GM15510 (cell line): ENCODE measurements around the gene PLA1A.

Source experiments
- POLR2A ChIP-seq: IDR thresholded peaks from 3 replicates; pipeline ENCODE4 v1.6.1; 2011; ENCODE audit warnings: borderline replicate concordance; ENCODE audit not compliant: insufficient read length; ENCODE audit errors: extremely low read depth

Gene PLA1A

DNA sequence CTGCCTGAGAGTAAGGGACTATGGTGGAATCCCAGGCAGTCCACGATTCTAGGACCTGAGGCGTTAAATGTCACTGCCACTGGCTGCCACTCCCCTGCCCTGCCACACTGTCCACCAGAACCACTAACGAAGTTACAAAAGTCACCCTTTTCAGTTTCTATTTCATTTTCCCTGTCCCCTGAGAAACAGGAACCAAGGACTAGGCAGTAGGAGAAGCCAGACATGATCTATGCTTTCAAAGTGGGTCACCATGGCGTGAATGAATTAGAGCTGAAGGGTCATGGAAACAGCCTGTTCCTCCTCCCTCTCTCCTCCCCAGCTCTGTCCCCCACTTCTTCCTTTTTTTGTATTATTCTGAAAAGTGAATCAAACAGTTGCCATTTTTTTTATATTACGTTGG, 27.5 kb upstream of the PLA1A start:
- no peak for TF ChIP-seq POLR2A

DNA sequence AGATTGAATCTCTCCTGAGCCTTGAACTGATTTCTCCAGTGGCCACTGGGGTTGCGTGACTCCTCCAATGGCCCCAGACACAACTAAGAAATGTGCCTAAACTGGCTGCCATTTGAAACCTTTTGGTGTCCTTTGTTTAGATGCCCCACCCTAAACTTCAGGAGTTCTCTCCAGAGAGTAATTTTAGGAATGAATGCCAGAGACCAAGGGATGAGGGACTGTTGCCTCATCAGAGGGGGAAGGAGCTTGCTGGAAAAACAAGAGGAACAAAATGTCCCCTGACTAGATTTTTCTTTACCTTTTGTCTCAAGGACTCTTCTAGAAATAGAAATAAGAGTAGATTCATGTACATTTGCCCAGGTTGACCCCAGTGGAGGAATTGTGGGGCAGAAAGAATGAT, 26.5 kb upstream of the PLA1A start:
- TF ChIP-seq POLR2A: no peak

DNA sequence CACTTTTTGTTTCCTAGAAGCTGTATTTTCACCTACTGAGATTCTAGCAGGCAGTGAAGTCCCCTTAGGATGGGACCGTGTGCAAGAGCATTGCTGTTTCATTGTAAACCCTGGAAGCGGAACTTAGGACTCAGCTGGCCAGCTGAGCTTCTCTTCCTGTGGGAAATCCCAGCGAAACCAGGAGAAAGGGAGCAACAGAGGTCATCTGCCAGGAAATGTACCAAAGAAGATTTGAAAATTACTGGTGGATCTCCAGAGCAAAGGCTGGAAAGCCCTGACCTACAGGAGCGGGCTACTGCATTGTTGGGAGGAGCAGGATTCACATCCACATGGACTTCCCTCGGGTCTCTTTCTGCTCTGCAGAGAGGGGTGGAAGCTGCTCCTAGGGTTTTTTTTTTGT, 26.0 kb upstream of the PLA1A start:
- TF ChIP-seq POLR2A: no peak

DNA sequence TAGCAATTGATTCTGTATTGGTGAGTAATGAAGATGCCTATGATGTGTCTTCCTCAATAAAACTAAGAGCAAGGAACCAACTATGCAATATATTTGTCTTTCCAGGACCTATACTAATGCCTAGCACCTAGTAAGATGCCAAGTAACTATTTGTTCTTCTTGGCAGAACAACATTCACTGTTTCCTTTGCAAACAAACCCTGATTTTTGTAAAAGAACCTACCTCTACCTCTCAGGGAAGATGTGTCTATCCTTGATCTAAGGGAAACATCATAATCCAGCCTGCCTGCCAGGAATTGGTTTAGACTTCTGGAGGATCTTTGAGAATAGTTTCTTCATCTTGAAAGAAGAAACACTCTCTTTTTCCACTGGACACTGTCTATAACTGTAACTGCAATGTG, 22.2 kb upstream of the PLA1A start:
- no peak for TF ChIP-seq POLR2A

DNA sequence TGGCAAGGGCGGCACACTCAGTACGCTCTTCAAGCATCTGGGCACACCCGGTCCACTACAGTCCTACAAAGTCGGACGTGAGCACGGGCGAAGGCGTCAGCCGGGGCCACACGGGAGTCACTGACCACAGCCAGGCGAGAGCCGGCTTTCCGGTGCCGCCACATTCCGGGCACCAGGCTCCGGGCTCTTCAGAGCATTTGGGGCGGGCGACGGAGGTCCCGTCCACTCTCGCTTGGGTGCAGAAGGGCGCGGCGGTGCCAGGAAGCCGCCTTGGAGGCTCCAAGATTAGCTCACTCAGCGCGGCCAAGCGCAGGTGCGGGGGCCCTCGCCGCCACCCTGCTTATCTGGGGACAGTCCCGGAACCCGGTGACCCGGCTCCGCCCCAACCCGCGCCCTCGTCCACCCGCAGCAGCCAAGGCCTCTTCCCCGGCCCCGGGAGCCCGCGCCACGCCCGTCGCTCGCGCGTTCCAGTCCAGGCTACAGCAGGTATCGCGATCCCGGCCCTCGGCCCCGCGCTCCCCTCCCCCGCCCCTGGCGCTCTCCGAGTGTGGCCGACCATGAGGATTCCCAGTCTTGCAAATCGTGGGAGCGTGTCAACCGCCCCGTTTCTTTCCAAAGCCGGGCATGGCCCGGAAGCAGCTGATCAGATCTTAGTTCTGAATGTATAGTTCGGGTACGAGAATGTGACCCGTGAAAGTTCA, 18.2 kb upstream of the PLA1A start, which contains the start of gene ADPRH:
Gene ADPRH, plus strand, starts transcription at position 127 of the 701 bp plus-strand sequence. CDS start 2,678 bp downstream, outside the sequence.
- peak; percentile 70 for TF ChIP-seq POLR2A

DNA sequence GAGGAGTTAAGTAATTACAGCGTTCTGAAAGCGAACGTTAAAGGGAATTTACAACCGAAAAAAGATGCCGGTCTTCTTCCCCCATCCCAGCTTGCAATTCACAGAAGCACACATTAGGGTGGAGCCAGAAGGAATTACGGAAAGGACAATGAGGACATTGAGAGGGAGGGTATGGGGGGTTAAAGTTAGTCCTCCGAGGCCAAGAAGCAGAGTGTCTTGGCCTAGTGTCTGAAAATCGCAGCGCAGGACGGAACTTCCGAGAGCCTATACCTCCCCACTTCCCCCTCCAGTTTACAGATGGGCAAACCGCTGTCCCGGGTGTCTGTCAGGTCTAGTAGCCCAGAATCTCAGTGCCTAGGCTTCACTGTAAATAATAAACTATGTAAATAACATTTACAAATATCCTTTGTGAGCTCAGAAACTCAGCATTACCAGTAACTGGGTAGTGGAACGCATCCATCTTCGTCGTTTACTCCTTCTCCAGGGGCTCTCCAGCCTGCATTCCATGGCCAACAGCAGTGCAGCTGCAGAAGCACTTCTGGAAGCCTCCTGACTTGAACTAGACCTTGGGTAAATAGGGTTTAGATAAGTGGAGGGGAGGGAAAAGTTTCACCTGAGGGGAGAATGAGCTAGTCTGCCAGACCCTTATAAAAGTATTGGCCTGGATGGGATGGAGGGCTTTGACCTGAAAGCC, 17.5 kb upstream of the PLA1A start:
- peak; percentile 32 for TF ChIP-seq POLR2A

DNA sequence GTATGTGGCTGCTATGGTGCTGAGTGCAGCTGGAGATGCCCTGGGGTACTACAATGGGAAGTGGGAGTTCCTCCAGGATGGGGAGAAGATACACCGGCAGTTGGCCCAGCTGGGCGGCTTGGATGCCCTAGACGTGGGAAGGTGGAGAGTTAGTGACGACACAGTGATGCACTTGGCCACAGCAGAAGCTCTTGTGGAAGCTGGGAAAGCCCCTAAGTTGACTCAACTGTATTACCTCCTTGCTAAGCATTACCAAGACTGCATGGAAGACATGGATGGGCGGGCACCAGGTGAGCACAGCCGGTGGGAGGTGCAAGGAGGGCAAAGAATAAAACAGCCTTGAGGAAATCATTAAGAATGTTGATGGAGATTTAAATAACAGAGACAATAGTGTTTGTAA, 15.5 kb upstream of the PLA1A start:
- TF ChIP-seq POLR2A: no peak

DNA sequence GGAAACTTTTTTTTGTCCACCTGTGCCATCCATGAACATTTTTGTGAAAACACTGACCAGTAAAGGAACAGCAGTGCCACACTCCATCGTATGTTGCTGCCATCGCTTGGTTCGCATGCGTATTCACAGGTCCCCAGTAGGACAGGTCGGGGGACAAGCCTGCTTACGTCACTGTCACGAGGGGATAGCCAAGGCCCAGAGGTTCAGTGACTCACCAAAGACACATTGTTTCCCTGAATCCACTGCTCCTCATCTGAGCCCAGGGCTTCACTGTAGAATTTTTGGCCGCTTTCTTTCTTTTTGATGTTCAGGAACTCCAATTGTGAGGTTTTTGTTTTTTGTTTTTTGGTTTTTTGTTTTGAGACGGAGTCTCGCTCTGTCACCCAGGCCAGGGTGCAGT, 12.5 kb upstream of the PLA1A start:
- TF ChIP-seq POLR2A: no peak

DNA sequence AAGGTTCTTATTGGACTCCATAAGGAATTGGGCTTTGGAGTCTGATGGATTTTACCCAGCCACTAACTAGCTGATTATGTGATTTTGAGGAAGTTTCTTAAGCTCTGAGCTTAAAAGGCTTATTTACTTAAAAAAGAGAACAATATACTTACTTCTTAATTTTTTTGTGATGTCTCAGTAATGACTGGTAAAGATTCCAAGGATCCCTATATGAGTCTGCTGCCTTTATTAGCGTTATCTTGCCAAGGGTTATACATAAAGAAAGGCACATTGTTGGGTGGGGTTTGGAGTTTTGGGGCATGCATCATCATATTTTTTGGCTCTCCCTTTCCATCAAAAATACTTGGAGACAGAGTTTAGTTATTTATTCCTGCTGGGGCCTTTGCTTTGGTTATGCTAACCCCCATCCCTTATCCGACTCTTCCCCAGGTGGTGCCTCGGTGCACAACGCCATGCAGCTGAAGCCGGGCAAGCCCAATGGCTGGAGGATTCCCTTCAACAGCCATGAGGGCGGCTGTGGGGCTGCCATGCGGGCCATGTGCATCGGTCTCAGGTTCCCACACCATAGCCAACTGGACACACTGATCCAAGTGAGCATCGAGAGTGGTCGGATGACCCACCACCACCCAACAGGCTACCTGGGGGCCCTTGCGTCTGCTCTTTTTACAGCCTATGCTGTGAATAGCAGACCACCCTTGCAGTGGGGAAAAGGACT, 11.7 kb upstream of the PLA1A start:
- TF ChIP-seq POLR2A: no peak

DNA sequence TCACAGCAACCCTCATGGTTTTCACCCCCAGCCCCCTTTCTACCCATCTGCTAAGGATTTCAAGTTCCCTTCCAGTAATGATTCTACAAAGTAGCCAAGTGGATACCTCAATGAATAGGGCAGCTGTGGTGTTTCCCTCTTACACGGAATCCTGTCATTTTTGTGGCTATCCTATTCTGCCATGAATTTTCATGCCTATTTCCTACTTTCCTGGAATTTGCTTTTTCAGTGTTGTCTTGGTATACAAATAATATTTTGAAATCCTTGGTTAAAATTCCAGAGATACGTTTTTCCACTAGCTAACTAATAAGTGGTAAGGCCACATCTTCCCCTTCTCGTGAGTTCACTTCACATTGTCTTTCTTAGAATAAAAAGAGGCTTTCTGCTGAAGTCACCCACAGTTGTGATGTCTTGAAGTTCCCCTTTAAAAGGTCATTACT, 10.9 kb upstream of the PLA1A start:
- no peak for TF ChIP-seq POLR2A

DNA sequence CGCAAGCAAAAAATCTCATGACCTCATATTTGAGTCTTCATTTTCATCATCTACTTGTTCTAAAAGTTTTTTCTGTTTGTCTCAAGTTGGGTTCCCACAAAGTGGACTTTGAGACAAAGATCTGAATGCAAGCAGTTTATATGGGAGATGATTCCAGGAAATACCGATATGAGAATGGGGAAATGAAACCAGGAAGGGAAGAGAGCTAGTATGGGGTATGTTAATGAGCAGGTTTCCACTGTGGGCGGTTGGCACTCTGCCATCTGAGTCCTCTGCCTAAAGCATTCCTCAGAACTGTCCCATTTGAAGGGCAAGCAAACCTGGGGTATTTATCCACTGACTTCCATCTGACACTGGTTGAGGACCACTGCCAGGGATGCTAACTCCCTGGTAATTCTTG, 9.6 kb upstream of the PLA1A start:
- TF ChIP-seq POLR2A: no peak

DNA sequence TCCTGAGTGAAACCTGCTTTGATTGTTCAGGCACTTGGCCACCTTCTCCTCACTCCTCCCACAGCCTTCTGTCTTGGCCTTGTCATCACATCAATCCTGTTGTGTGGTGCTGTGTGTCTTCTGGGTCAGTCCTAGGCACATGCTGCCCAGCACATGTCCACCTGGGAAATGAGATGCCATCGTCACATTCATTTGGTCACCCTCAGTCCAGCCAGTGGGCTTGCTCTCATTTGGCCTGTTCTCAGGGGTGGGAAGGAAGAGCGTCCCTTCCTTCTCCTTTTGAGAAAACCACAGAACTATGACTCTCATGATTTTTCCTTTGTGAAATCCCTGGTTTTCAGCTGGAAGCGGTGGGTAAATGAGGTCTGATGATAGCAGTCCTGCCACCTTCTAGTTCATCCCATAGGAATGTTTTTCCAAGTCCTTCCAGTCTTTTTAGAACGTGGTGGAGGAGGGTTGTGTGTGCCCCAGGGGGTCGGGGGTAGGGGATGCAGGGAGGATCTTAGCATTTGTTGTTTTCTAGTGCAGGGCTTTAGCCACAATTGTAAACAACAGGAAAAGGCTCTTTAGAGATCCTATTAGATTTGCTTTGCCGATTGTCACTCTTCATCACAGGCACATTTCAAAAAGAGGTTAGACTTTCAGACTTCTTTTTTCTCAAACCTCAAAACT, 8.4 kb upstream of the PLA1A start:
- TF ChIP-seq POLR2A: no peak

DNA sequence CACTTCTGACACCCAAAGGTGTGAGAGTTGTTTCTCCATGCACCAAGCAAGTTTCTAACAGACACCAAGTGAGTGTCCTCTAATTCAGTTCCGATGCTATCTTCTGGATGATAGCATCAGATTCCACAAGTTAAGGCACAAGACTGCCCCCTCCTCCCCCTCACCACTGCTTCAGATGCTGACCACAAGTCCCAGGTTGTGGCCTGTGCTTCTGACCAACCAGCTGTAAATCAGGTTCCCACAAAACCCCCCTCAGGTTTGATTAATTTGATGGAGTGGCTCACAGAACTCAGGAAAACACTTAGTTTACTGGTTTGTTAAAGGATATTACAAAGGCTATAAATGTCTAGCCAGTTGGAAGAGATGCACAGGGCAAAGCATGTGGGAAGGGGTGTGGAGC, 7.0 kb upstream of the PLA1A start:
- TF ChIP-seq POLR2A: no peak

DNA sequence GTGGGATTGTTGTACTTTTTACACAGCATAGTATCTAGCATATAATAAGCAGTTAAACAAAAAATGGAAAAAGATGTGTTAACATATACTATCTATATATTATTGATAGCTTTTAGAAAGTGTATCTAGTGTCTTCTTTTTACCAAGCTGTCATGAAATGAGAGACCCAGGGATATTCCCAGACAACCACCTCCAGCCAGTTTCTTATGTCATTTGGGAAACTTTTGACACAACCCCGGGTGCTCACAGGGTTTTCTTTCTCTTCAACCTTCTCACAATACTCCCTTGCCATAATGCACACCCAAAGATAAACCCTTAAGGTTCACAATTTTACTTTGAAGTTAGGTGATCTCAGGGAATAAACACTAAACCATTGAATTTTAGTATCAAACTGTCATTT, 4.8 kb upstream of the PLA1A start:
- no peak for TF ChIP-seq POLR2A

DNA sequence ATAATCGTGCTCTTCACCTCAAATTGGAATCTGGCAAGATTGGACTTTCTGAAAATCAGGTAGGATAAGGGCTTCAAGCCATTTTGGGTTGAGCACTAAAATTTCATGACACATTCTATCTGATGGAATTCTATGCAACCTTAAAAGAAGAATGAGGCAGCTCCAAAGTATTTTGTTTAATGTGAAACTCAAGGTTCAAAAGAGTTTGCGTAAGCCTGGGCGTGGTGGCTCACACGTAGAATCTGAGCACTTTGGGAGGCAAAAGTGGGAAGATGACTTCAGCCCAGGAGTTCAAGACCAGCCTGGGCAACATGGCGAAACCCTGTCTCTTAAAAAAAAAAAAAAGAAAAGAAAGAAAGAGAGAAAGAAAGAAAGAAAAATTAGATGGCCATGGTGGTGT, 3.6 kb upstream of the PLA1A start:
- no peak for TF ChIP-seq POLR2A
